ENCODE data around the gene TNFRSF25. TPM values are rescaled to one million over a fixed set of nuclear protein-coding genes. Genes with fewer than 3 reads are reported as not detected.

Gene TNFRSF25
- total and polyA plus RNA-seq, 2 of the 8 experiments (the other 6 are each of a cell fraction or from before 2014, with no cell fraction given), result 10.7 to 19.5 TPM

- TF ChIP-seq CHD7 (IDR thresholded peaks at IDR 0.05; ENCODE audit: insufficient replicate concordance, low read length) (no peak), USF2 (IDR thresholded peaks at IDR 0.05; ENCODE audit: low read length) (no peak), CBX8 (IDR thresholded peaks at IDR 0.05; ENCODE audit: borderline replicate concordance, low read depth, low read length) (no peak), JUN (IDR thresholded peaks at IDR 0.05; ENCODE audit: low read depth, low read length) (no peak), NANOG (IDR thresholded peaks at IDR 0.05; ENCODE audit: insufficient read depth, low read depth, low read length, poor library complexity, severe bottlenecking) (no peak), POU5F1 (IDR thresholded peaks at IDR 0.05; ENCODE audit: low read depth, low read length) (no peak)
Measured at GRCh38 chr1:6491480-6491962, 25.5 kb upstream of the TNFRSF25 start, which contains the start of gene PLEKHG5 (continued).

Measured in H1 (cell line).